ENCODE results near the gene NPTX2. TPM values are rescaled to one million over a fixed set of nuclear protein-coding genes. Genes with fewer than 3 reads are reported as not detected.
A peak's percentile ranks its signal among the peaks of the same experiment; 100 is the strongest.

NPTX2 gene
- total and polyA plus RNA-seq, 2 experiments from 2014 or later = 3.0 to 5.5 TPM

DNA sequence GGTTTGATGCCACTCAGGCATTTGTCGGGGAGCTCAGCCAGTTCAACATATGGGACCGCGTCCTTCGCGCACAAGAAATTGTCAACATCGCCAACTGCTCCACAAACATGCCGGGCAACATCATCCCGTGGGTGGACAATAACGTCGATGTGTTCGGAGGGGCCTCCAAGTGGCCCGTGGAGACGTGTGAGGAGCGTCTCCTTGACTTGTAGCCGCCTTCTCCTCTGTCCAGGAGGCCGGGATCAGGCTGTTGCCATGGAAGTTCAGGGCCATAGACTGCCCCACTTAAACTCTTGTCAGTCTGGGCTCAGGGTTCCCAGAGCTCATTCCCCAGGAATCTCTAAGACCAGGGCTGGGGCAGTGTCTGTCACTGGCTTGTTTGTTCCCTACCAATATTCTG lies 11.3 kb downstream of the NPTX2 start:
- Histone ChIP-seq H3K27ac (no peak overlapping the region), H3K27me3 (no peaks in the 10 kb centered on the region), H2AFZ (no peak overlapping the region), H3K9me3 (ENCODE audit: low read depth) (no peaks in the 10 kb centered on the region), H3K9me2 (replicated peaks; ENCODE audit: insufficient read depth) (no peaks in the 10 kb centered on the region), H3K4me3 (no peak overlapping the region), H3K4me1 (ENCODE audit: insufficient read depth) (no peaks in the 10 kb centered on the region), H4K20me1 (ENCODE audit: insufficient read depth, poor library complexity, severe bottlenecking) (no peaks in the 10 kb centered on the region), H3K36me3 (replicated peaks; ENCODE audit: insufficient read depth, low read depth) (no peaks in the 10 kb centered on the region), H3K79me2 (no peaks in the 10 kb centered on the region), H3K4me2 (no peak overlapping the region)
- WGBS (ENCODE audit: low lambda C conversion rate, missing lambda C conversion rate) = 90% methylated on average over 16 of the region's 16 CpGs
- no peak for DNase-seq (ENCODE audit: low spot score)
- no peak for TF ChIP-seq EZH2 (IDR thresholded peaks at IDR 0.05; ENCODE audit: borderline replicate concordance)
- TF ChIP-seq, protein P1, sequence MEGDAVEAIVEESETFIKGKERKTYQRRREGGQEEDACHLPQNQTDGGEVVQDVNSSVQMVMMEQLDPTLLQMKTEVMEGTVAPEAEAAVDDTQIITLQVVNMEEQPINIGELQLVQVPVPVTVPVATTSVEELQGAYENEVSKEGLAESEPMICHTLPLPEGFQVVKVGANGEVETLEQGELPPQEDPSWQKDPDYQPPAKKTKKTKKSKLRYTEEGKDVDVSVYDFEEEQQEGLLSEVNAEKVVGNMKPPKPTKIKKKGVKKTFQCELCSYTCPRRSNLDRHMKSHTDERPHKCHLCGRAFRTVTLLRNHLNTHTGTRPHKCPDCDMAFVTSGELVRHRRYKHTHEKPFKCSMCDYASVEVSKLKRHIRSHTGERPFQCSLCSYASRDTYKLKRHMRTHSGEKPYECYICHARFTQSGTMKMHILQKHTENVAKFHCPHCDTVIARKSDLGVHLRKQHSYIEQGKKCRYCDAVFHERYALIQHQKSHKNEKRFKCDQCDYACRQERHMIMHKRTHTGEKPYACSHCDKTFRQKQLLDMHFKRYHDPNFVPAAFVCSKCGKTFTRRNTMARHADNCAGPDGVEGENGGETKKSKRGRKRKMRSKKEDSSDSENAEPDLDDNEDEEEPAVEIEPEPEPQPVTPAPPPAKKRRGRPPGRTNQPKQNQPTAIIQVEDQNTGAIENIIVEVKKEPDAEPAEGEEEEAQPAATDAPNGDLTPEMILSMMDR (IDR thresholded peaks at IDR 0.05; ENCODE audit: poor library complexity) = no peak
- TF ChIP-seq EZH2phosphoT487 (IDR thresholded peaks at IDR 0.05; ENCODE audit: low read depth, severe bottlenecking, unreplicated experiment) = no peak

DNA sequence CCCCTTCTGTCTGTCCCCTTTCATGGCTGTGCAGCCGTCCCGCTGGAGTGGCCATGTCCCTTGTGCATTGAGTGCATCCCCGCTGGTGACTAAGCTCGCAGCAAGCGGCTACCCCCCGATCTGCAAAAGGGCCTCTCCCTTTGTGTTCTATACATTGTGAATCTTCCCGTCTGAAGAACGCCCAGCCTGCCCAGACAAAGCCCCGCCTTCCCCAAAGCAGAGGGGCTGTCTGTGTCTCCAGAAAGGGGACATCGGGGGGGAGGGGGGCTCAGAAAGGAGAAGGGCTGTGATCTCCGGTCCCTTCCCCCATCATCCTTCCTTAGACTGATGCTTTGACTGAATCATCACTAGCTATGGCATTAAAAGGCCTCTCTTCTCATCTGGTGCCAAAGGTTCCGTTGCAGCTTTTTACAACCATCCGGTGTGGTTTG lies 11.9 kb downstream of the NPTX2 start:
- Histone ChIP-seq H3K79me2 (no peaks in the 10 kb centered on the region), H3K27me3 (no peaks in the 10 kb centered on the region), H2AFZ (no peak overlapping the region), H3K36me3 (replicated peaks; ENCODE audit: insufficient read depth, low read depth) (no peaks in the 10 kb centered on the region), H3K9me3 (ENCODE audit: low read depth) (no peaks in the 10 kb centered on the region), H4K20me1 (ENCODE audit: insufficient read depth, poor library complexity, severe bottlenecking) (no peaks in the 10 kb centered on the region), H3K4me1 (ENCODE audit: insufficient read depth) (no peaks in the 10 kb centered on the region), H3K27ac (no peak overlapping the region), H3K4me2 (no peak overlapping the region), H3K9me2 (replicated peaks; ENCODE audit: insufficient read depth) (no peaks in the 10 kb centered on the region), H3K4me3 (no peak overlapping the region)
- WGBS (ENCODE audit: low lambda C conversion rate, missing lambda C conversion rate) = 52% methylated on average over 13 of the region's 13 CpGs
- DNase-seq (ENCODE audit: low spot score) = peak; percentile 18
- TF ChIP-seq EZH2phosphoT487 (IDR thresholded peaks at IDR 0.05; ENCODE audit: low read depth, severe bottlenecking, unreplicated experiment) (no peak), EZH2 (IDR thresholded peaks at IDR 0.05; ENCODE audit: borderline replicate concordance) (no peak)
- TF ChIP-seq, protein P1 (IDR thresholded peaks at IDR 0.05; ENCODE audit: poor library complexity) = no peak

GRCh38 chr7:98630149-98630548 lies 13.1 kb downstream of the NPTX2 start:
- Histone ChIP-seq H3K27me3 (no peaks in the 10 kb centered on the region), H2AFZ (no peak overlapping the region), H3K27ac (no peak overlapping the region), H3K4me1 (ENCODE audit: insufficient read depth) (no peaks in the 10 kb centered on the region), H3K4me3 (no peak overlapping the region), H3K79me2 (no peaks in the 10 kb centered on the region), H3K4me2 (no peak overlapping the region), H3K9me2 (replicated peaks; ENCODE audit: insufficient read depth) (no peaks in the 10 kb centered on the region), H4K20me1 (ENCODE audit: insufficient read depth, poor library complexity, severe bottlenecking) (no peaks in the 10 kb centered on the region), H3K36me3 (replicated peaks; ENCODE audit: insufficient read depth, low read depth) (no peaks in the 10 kb centered on the region), H3K9me3 (ENCODE audit: low read depth) (no peaks in the 10 kb centered on the region)
- WGBS (ENCODE audit: low lambda C conversion rate, missing lambda C conversion rate) = 83% methylated on average over 8 of the region's 9 CpGs
- TF ChIP-seq, protein P1 (IDR thresholded peaks at IDR 0.05; ENCODE audit: poor library complexity) = no peak
- no peak for TF ChIP-seq EZH2 (IDR thresholded peaks at IDR 0.05; ENCODE audit: borderline replicate concordance)
- TF ChIP-seq EZH2phosphoT487 (IDR thresholded peaks at IDR 0.05; ENCODE audit: low read depth, severe bottlenecking, unreplicated experiment) = no peak
- DNase-seq (ENCODE audit: low spot score) = no peak

- TF ChIP-seq, protein P1 (IDR thresholded peaks at IDR 0.05; ENCODE audit: poor library complexity) = no peak
- no peak for TF ChIP-seq EZH2 (IDR thresholded peaks at IDR 0.05; ENCODE audit: borderline replicate concordance)
- no peak for TF ChIP-seq EZH2phosphoT487 (IDR thresholded peaks at IDR 0.05; ENCODE audit: low read depth, severe bottlenecking, unreplicated experiment)
- no peak overlapping the region for H3K4me2 ChIP-seq
- WGBS (ENCODE audit: low lambda C conversion rate, missing lambda C conversion rate) = 86% methylated on average over 3 of the region's 3 CpGs
Measured at GRCh38 chr7:98630770-98631169, 13.7 kb downstream of the NPTX2 start.

More at GRCh38 chr7:98630770-98631169, 13.7 kb downstream of the NPTX2 start:
- Histone ChIP-seq H2AFZ (no peak overlapping the region), H3K9me2 (replicated peaks; ENCODE audit: insufficient read depth) (no peaks in the 10 kb centered on the region), H3K27ac (no peak overlapping the region), H4K20me1 (ENCODE audit: insufficient read depth, poor library complexity, severe bottlenecking) (no peaks in the 10 kb centered on the region), H3K4me3 (no peak overlapping the region), H3K27me3 (no peaks in the 10 kb centered on the region), H3K4me1 (ENCODE audit: insufficient read depth) (no peaks in the 10 kb centered on the region), H3K36me3 (replicated peaks; ENCODE audit: insufficient read depth, low read depth) (no peaks in the 10 kb centered on the region), H3K9me3 (ENCODE audit: low read depth) (no peaks in the 10 kb centered on the region), H3K79me2 (no peaks in the 10 kb centered on the region)
- DNase-seq (ENCODE audit: low spot score) = no peak

Measured in hepatocyte (in vitro differentiated cells).